MM.1S (cell line): ENCODE measurements around the gene TRMU.

Experiments
- EZH2 ChIP-seq: fragments of 300-600 bp; sonication (generic); optimal IDR thresholded peaks from 2 replicates; pipeline ENCODE3; 2017; ENCODE audit warnings: low read depth, mild to moderate bottlenecking, antibody characterized with exemption, low read length, mixed read lengths
- EZH2phosphoT487 ChIP-seq: fragments of 300-600 bp; sonication (generic); IDR thresholded peaks from 2 replicates; pipeline ENCODE4 v1.6.1; 2018; ENCODE audit warnings: antibody characterized with exemption, low read length
- TF ChIP-seq, protein P1 (sequence below): fragments of 300-600 bp; sonication (generic); IDR thresholded peaks from 2 replicates; pipeline ENCODE4 v1.5.1; 2016; ENCODE audit warnings: antibody characterized with exemption, low read length, mixed read lengths

DNA sequence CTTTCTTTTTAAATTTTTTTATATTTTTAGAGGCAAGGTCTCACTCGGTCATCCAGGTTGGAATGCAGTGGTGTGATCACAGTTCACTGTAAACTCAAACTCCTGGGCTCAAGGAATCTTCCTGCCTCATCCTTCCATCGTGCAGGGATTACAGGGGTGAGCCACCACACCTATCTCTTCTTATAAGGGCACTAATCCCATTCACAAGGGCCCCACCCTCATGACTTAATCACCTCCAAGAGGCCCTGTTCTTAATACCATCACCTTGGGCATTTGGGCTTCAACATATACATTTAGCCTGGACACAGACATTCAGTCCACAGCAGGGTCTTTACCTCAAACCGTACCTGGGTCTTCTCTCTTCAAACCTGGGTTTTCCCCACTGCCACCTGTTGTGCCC lies 43.3 kb upstream of the TRMU start:
- TF ChIP-seq, protein P1, sequence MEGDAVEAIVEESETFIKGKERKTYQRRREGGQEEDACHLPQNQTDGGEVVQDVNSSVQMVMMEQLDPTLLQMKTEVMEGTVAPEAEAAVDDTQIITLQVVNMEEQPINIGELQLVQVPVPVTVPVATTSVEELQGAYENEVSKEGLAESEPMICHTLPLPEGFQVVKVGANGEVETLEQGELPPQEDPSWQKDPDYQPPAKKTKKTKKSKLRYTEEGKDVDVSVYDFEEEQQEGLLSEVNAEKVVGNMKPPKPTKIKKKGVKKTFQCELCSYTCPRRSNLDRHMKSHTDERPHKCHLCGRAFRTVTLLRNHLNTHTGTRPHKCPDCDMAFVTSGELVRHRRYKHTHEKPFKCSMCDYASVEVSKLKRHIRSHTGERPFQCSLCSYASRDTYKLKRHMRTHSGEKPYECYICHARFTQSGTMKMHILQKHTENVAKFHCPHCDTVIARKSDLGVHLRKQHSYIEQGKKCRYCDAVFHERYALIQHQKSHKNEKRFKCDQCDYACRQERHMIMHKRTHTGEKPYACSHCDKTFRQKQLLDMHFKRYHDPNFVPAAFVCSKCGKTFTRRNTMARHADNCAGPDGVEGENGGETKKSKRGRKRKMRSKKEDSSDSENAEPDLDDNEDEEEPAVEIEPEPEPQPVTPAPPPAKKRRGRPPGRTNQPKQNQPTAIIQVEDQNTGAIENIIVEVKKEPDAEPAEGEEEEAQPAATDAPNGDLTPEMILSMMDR, result no peak
- TF ChIP-seq EZH2 (no peak), EZH2phosphoT487 (no peak)
